Adrenal gland (tissue), 12 donors: ENCODE results near the gene ACTR3. TPM values are rescaled to one million over a fixed set of nuclear protein-coding genes. Genes with fewer than 3 reads are reported as not detected.

Experiments used
- DNase-seq, 7 donors: peaks; one replicate each; pipeline ENCODE4 v3.0.0-alpha.2; 2019 to 2020
- H3K27ac ChIP-seq, 5 donors: fragments of 200-600 bp; sonication (generic) in 4 of 5; 1 replicate in 3 of 5; 2 replicates in 2 of 5; pipeline versions ENCODE4 v1.5.1 to v1.8.0; 2016 to 2020; ENCODE audit warnings: mild to moderate bottlenecking in 1 of 5
- H3K27me3 ChIP-seq: fragments of 200-600 bp; 2 replicates; pipeline ENCODE4 v1.8.0; 2021
- H3K36me3 ChIP-seq, 2 donors: fragments of 200-600 bp; replicated peaks in 1 of 2; 1 replicate in 1 of 2; 2 replicates in 1 of 2; pipeline versions ENCODE4 v1.5.1 to v1.8.0; 2018 to 2022
- H3K4me1 ChIP-seq, 2 donors: fragments of 200-600 bp; replicated peaks in 1 of 2; 1 replicate in 1 of 2; 2 replicates in 1 of 2; pipeline versions ENCODE4 v1.5.1 to v1.8.0; 2018 to 2021
- H3K4me3 ChIP-seq, 4 donors: fragments of 200-600 bp; sonication (generic) in 3 of 4; one replicate each; pipeline ENCODE4 v1.5.1; 2016 to 2018
- H3K9me3 ChIP-seq, 3 donors: fragments of 200-600 bp; sonication (generic) in 1 of 3; replicated peaks in 1 of 3; 1 replicate in 2 of 3; 2 replicates in 1 of 3; pipeline versions ENCODE4 v1.5.1 to v1.8.0; 2016 to 2021
- CTCF ChIP-seq, 6 experiments: fragments of 450-650 bp in 4 of 6; fragments of 200-600 bp in 2 of 6; sonication (generic) in 1 of 6; IDR thresholded peaks; 1 replicate in 5 of 6; 2 replicates in 1 of 6; pipeline versions ENCODE4 v1.5.1 to v1.8.0; 2016 to 2021; ENCODE audit warnings: antibody characterized with exemption in 6 of 6, mild to moderate bottlenecking in 2 of 6, moderate library complexity in 1 of 6
- POLR2A ChIP-seq, 2 donors: fragments of 450-650 bp; IDR thresholded peaks; one replicate each; pipeline ENCODE4 v1.6.1; 2017; ENCODE audit warnings: antibody characterized with exemption in 2 of 2, mild to moderate bottlenecking in 2 of 2, moderate library complexity in 1 of 2
- WGBS, 4 donors: extraction: QIAGEN DNeasy Blood & Tissue Kit in 2 of 4; methylation state at CpG; one replicate each; pipeline versions ENCODE4 v1.1.5 to v1.1.7; 2013 to 2017; 5-methylcytosine and 5-hydroxymethylcytosine counted together
- intact Hi-C, 2 donors: fragments of 100-400 bp; cut with DNase I; formaldehyde crosslinking; loops; one replicate each; pipeline versions ENCODE4 v1.14.1 to v1.15.0; 2022 to 2023
- polyA plus RNA-seq, 3 donors: library from polyadenylated mRNA; stranded (reverse); fragments of 200-250 nt in 2 of 3; fragments of 350-450 nt in 1 of 3; fragmentation: Illumina TruSeq in 1 of 3; extraction: RNeasy Lipid Tissue Mini Kit (QIAGEN cat#74804) in 1 of 3; gene quantifications; one replicate each; pipeline ENCODE4 v1.2.3, GENCODE V29; 2013 to 2014
- total RNA-seq, 9 donors: library from RNA; depleted of rRNA in 4 of 9; stranded (reverse); fragments of >200 nt in 4 of 9; fragments of 120-200 nt in 1 of 9; fragmentation: NEBNext Ultra II Directional in 1 of 9; extraction: Animal tissue kit (Norgen Biotek cat#: 25700) in 1 of 9; gene quantifications; one replicate each; pipeline versions ENCODE4 v1.1.0 to v1.2.4, GENCODE V29; 2013 to 2023
- donor health status: healthy with polysubstance abuse.
- donor health status: Bipolar disorder and iron deficiency.
- donor health status: DM: yes; HTN: yes; CAD: no.
- donor health status: DM: no; HTN: no; CAD: no.
- donor health status: DM: no; HTN: no; CAD: no.
- donor health status: DM: yes; HTN: yes; CAD: no.

The ACTR3 gene
- total and polyA plus RNA-seq, 12 donors, result 28.1 to 530 (median 219) TPM

GRCh38 chr2:113901943-113902342, 12.1 kb downstream of the ACTR3 start:
- no peaks in the 10 kb centered on the region for H3K27me3 ChIP-seq
- peaks cover 19 to 75% of the 10 kb centered on the region in 2 donors for H3K4me1 ChIP-seq
- no peak overlapping the region for H3K27ac ChIP-seq
- H3K9me3 ChIP-seq, result peaks cover 0 to 5% (median 0%) of the 10 kb centered on the region in 3 donors
- TF ChIP-seq CTCF (IDR thresholded peaks at IDR 0.05), result no peak
- H3K4me3 ChIP-seq, result no peak overlapping the region
- no peaks in the 10 kb centered on the region for H3K36me3 ChIP-seq
- DNase-seq, result no peak
- 29 to 68% (median 60%) methylated on average over 2 of the region's 2 CpGs for WGBS, 4 donors
- intact Hi-C loops, result no loop called here

GRCh38 chr2:113905886-113906285, 16.0 kb downstream of the ACTR3 start:
- no peak overlapping the region for H3K4me3 ChIP-seq
- intact Hi-C loops, result no loop called here
- H3K36me3 ChIP-seq, result no peaks in the 10 kb centered on the region
- no peak for DNase-seq
- H3K4me1 ChIP-seq, result peaks cover 5 to 71% of the 10 kb centered on the region in 2 donors
- no peak overlapping the region for H3K27ac ChIP-seq
- H3K9me3 ChIP-seq, result peaks cover 0 to 5% (median 0%) of the 10 kb centered on the region in 3 donors
- TF ChIP-seq POLR2A (IDR thresholded peaks at IDR 0.05) (no peak), CTCF (IDR thresholded peaks at IDR 0.05) (no peak)
- H3K27me3 ChIP-seq, result no peaks in the 10 kb centered on the region
- 69 to 87% (median 83%) methylated on average over 1 of the region's 1 CpG for WGBS, 4 donors

GRCh38 chr2:113906647-113907046, 16.8 kb downstream of the ACTR3 start:
- intact Hi-C loops, result no loop called here
- Histone ChIP-seq H3K36me3 (no peaks in the 10 kb centered on the region), H3K4me1 (peaks cover 5 to 66% of the 10 kb centered on the region in 2 donors), H3K9me3 (peaks cover 0 to 5% (median 0%) of the 10 kb centered on the region in 3 donors), H3K27ac (no peak overlapping the region), H3K4me3 (no peak overlapping the region), H3K27me3 (no peaks in the 10 kb centered on the region)
- no peak for DNase-seq
- WGBS, 4 donors, result 97 to 100% (median 97%) methylated on average over 1 of the region's 1 CpG
- TF ChIP-seq POLR2A (IDR thresholded peaks at IDR 0.05), result no peak
- no peak for TF ChIP-seq CTCF (IDR thresholded peaks at IDR 0.05)

GRCh38 chr2:113907297-113907696, 17.4 kb downstream of the ACTR3 start:
- TF ChIP-seq POLR2A (IDR thresholded peaks at IDR 0.05) (no peak), CTCF (IDR thresholded peaks at IDR 0.05) (no peak)
- WGBS, 4 donors, result 32 to 58% (median 47%) methylated on average over 2 of the region's 2 CpGs

More at GRCh38 chr2:113907297-113907696, 17.4 kb downstream of the ACTR3 start:
- DNase-seq, result peak in 1 of 7 donors; percentile 41
- Histone ChIP-seq H3K9me3 (peaks cover 0 to 5% (median 0%) of the 10 kb centered on the region in 3 donors), H3K27me3 (no peaks in the 10 kb centered on the region), H3K36me3 (no peaks in the 10 kb centered on the region), H3K4me1 (peaks cover 5 to 59% of the 10 kb centered on the region in 2 donors), H3K4me3 (no peak overlapping the region), H3K27ac (no peak overlapping the region)
- intact Hi-C loops, result no loop called here
